Gastroesophageal sphincter (tissue), 4 donors: ENCODE results near the gene NPAS1. TPM values are rescaled to one million over a fixed set of nuclear protein-coding genes. Genes with fewer than 3 reads are reported as not detected.

Experiments
- ATAC-seq: fragments of 150-250 bp; one replicate; pipeline ENCODE4 v1.9.1; 2016; ENCODE audit warnings: mild to moderate bottlenecking, moderate library complexity
- H3K27ac ChIP-seq, 4 donors: fragments of 200-600 bp; sonication (generic) in 3 of 4; 1 replicate in 3 of 4; 2 replicates in 1 of 4; pipeline ENCODE4 v1.5.1; 2016 to 2019
- H3K27me3 ChIP-seq: fragments of 200-600 bp; sonication (generic); one replicate; pipeline ENCODE4 v1.5.1; 2019
- H3K36me3 ChIP-seq, 2 donors: fragments of 200-600 bp; sonication (generic); one replicate each; pipeline ENCODE4 v1.5.1; 2019; ENCODE audit warnings: control low read depth in 1 of 2
- H3K4me1 ChIP-seq, 3 donors: fragments of 200-600 bp; sonication (generic); 1 replicate in 2 of 3; 2 replicates in 1 of 3; pipeline ENCODE4 v1.5.1; 2016 to 2019; ENCODE audit warnings: control low read depth in 2 of 3
- H3K4me3 ChIP-seq, 2 donors: fragments of 200-600 bp; sonication (generic); one replicate each; pipeline ENCODE4 v1.5.1; 2019; ENCODE audit warnings: mild to moderate bottlenecking in 1 of 2, moderate library complexity in 1 of 2
- H3K9me3 ChIP-seq, 3 donors: fragments of 200-600 bp; sonication (generic); one replicate each; pipeline ENCODE4 v1.5.1; 2017 to 2019; ENCODE audit warnings: control low read depth in 2 of 3
- CTCF ChIP-seq, 4 experiments: fragments of 200-600 bp in 2 of 4; fragments of 450-650 bp in 2 of 4; sonication (generic) in 1 of 4; IDR thresholded peaks; one replicate each; pipeline ENCODE4 v1.5.1; 2017 to 2019; ENCODE audit warnings: antibody characterized with exemption in 4 of 4, mild to moderate bottlenecking in 2 of 4, moderate library complexity in 2 of 4
- EP300 ChIP-seq: sonication (generic); formaldehyde crosslinking; IDR thresholded peaks from one replicate; pipeline ENCODE4 v1.6.1; 2017; ENCODE audit warnings: antibody characterized with exemption, mild to moderate bottlenecking
- POLR2A ChIP-seq, 2 donors: fragments of 450-650 bp; IDR thresholded peaks; one replicate each; pipeline ENCODE4 v1.6.1; 2017; ENCODE audit warnings: antibody characterized with exemption in 2 of 2, mild to moderate bottlenecking in 2 of 2, moderate library complexity in 1 of 2
- POLR2AphosphoS5 ChIP-seq: sonication (generic); formaldehyde crosslinking; IDR thresholded peaks from one replicate; pipeline ENCODE4 v1.6.1; 2017; ENCODE audit warnings: antibody characterized with exemption
- WGBS, 2 donors: methylation state at CpG; one replicate each; pipeline ENCODE4 v1.1.5; 2018; ENCODE audit warnings: low coverage in 1 of 2; 5-methylcytosine and 5-hydroxymethylcytosine counted together
- total RNA-seq, 4 donors: library from RNA; depleted of rRNA; stranded (reverse); fragments of >200 nt; gene quantifications; one replicate each; pipeline ENCODE4 v1.1.0, GENCODE V29; 2016

NPAS1 gene
- total RNA-seq, 4 donors from 2014 or later, result 0.85 TPM; not detected in 3

DNA sequence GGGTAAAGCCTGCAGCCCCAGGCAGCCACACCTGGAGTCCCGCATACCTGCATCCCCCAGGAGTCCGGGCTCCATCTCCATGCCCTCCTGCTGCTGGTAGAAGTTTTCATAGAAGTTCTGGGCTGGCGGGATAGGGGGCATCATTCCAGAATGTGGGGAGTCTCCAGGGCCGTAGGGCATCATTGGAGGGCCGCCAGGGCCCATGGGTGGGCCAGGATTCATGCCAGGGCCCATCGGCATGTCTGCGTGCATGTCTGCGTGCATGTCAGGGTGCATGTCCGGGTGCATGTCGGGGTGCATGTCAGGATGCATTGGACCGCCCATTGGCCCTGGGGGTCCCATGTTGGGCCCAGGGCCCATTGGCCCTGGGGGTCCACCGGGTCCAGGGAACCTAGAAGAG, 52.1 kb downstream of the NPAS1 start:
- H3K36me3 ChIP-seq, result peaks cover 0 to 97% of the 10 kb centered on the region in 2 donors
- 80% methylated on average over 3 of the region's 12 CpGs; no CpG with 5 or more reads in 1 of the 2 donors for WGBS, 2 donors
- H3K9me3 ChIP-seq, result no peaks in the 10 kb centered on the region

GRCh38 chr19:47072323-47072722, 52.7 kb downstream of the NPAS1 start:
- no peak overlapping the region for H3K27ac ChIP-seq
- H3K9me3 ChIP-seq, result no peaks in the 10 kb centered on the region
- H3K36me3 ChIP-seq, result peaks cover 0 to 97% of the 10 kb centered on the region in 2 donors
- WGBS, 2 donors, result 90% methylated on average over 2 of the region's 17 CpGs; no CpG with 5 or more reads in 1 of the 2 donors
- ATAC-seq, result no peak
- H3K4me3 ChIP-seq, result no peak overlapping the region
- H3K27me3 ChIP-seq, result no peaks in the 10 kb centered on the region
- no peak for TF ChIP-seq CTCF (IDR thresholded peaks at IDR 0.05)
- TF ChIP-seq POLR2AphosphoS5, result no peak
- H3K4me1 ChIP-seq, result no peaks in the 10 kb centered on the region

More for the DNA sequence above, 52.1 kb downstream of the NPAS1 start:
- H3K27me3 ChIP-seq, result no peaks in the 10 kb centered on the region
- no peak overlapping the region for H3K4me3 ChIP-seq
- H3K4me1 ChIP-seq, result no peaks in the 10 kb centered on the region
- TF ChIP-seq EP300 (no peak), POLR2AphosphoS5 (no peak), CTCF (IDR thresholded peaks at IDR 0.05) (no peak), POLR2A (IDR thresholded peaks at IDR 0.05) (no peak)
- no peak for ATAC-seq
- H3K27ac ChIP-seq, result no peak overlapping the region

- Histone ChIP-seq H3K27ac (no peak overlapping the region), H3K36me3 (peaks cover 0 to 97% of the 10 kb centered on the region in 2 donors), H3K4me1 (no peaks in the 10 kb centered on the region), H3K27me3 (no peaks in the 10 kb centered on the region), H3K9me3 (no peaks in the 10 kb centered on the region), H3K4me3 (no peak overlapping the region)
- no peak for ATAC-seq
- TF ChIP-seq EP300, result no peak
- no peak for TF ChIP-seq POLR2AphosphoS5
- TF ChIP-seq POLR2A (IDR thresholded peaks at IDR 0.05), result no peak
- WGBS, 2 donors, result 80 to 92% methylated on average over 3 to 9 of the region's 10 CpGs
Measured at GRCh38 chr19:47073574-47073973, 53.9 kb downstream of the NPAS1 start.

DNA sequence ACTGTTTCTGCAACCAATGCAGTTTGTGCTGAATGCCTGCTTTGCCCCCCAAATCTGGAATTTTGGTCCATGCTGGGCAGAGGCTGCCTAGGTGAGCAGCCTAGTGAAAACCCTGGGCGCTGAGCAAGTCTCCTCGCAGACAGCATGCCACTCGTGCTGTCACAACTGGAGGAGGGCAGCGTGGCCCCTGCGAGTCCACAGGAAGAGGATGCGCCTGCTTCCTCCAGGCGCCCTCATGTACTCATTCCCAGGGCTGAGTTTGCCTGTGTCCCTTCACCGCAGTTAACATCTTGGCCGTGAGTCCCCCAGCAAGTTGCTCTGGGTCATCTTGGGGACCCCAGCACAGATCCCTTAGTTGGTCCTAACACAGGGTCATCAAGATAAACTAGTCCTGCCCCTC, 55.0 kb downstream of the NPAS1 start:
- TF ChIP-seq EP300, result no peak
- no peak for TF ChIP-seq POLR2AphosphoS5
- TF ChIP-seq POLR2A (IDR thresholded peaks at IDR 0.05), result no peak
- no peak for TF ChIP-seq CTCF (IDR thresholded peaks at IDR 0.05)
- Histone ChIP-seq H3K4me3 (no peak overlapping the region), H3K9me3 (no peaks in the 10 kb centered on the region), H3K4me1 (peaks cover 0 to 2% (median 0%) of the 10 kb centered on the region in 3 donors), H3K27ac (no peak overlapping the region), H3K36me3 (peaks cover 0 to 92% of the 10 kb centered on the region in 2 donors), H3K27me3 (no peaks in the 10 kb centered on the region)
- no peak for ATAC-seq
- 90% methylated on average over 4 of the region's 9 CpGs; no CpG with 5 or more reads in 1 of the 2 donors for WGBS, 2 donors

GRCh38 chr19:47075179-47075810, 55.7 kb downstream of the NPAS1 start:
- peaks cover 0 to 92% of the 10 kb centered on the region in 2 donors for H3K36me3 ChIP-seq
- no peak for ATAC-seq
- H3K27me3 ChIP-seq, result no peaks in the 10 kb centered on the region
- H3K4me3 ChIP-seq, result no peak overlapping the region
- TF ChIP-seq EP300 (no peak), POLR2AphosphoS5 (no peak), CTCF (IDR thresholded peaks at IDR 0.05) (no peak)
- H3K4me1 ChIP-seq, result peaks cover 0 to 8% (median 0%) of the 10 kb centered on the region in 3 donors
- no peak overlapping the region for H3K27ac ChIP-seq
- no peaks in the 10 kb centered on the region for H3K9me3 ChIP-seq
- 85 to 88% methylated on average over 8 to 10 of the region's 15 CpGs for WGBS, 2 donors
